ENCODE measurements around the gene CTBP2.

DNA sequence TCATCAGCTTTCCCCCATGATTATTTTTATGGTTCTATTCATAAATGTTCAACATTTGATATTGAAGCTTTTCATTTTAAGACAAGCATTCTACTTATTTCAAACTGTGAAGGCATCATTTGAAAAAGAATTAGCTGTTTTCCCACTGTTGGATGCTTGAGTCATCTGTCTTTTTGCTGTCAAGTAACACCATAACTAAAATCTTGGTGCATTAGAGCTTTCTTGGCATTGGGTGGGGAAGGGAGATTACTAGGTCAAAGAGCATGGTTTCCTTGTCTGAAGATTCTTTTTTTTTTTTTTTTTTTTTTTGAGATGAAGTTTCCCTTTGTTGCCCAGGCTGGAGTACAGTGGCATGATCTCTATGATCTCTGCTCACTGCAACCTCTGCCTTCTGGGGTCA, 68.5 kb downstream of the CTBP2 start:
- TF ChIP-seq RAD21 (IDR thresholded peaks at IDR 0.05; ENCODE audit: low read depth), result no peak
- TF ChIP-seq, protein P1, sequence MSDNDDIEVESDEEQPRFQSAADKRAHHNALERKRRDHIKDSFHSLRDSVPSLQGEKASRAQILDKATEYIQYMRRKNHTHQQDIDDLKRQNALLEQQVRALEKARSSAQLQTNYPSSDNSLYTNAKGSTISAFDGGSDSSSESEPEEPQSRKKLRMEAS (IDR thresholded peaks at IDR 0.05), result no peak
- TF ChIP-seq TAF1 (IDR thresholded peaks at IDR 0.05; ENCODE audit: low read depth), result no peak
- no peak for TF ChIP-seq TEAD4 (IDR thresholded peaks at IDR 0.05)
- TF ChIP-seq EGR1 (IDR thresholded peaks at IDR 0.05), result no peak
- no peak for TF ChIP-seq CEBPB (IDR thresholded peaks at IDR 0.05)
- TF ChIP-seq, protein P2, sequence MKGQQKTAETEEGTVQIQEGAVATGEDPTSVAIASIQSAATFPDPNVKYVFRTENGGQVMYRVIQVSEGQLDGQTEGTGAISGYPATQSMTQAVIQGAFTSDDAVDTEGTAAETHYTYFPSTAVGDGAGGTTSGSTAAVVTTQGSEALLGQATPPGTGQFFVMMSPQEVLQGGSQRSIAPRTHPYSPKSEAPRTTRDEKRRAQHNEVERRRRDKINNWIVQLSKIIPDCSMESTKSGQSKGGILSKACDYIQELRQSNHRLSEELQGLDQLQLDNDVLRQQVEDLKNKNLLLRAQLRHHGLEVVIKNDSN (IDR thresholded peaks at IDR 0.05), result no peak
- TF ChIP-seq, protein P3, sequence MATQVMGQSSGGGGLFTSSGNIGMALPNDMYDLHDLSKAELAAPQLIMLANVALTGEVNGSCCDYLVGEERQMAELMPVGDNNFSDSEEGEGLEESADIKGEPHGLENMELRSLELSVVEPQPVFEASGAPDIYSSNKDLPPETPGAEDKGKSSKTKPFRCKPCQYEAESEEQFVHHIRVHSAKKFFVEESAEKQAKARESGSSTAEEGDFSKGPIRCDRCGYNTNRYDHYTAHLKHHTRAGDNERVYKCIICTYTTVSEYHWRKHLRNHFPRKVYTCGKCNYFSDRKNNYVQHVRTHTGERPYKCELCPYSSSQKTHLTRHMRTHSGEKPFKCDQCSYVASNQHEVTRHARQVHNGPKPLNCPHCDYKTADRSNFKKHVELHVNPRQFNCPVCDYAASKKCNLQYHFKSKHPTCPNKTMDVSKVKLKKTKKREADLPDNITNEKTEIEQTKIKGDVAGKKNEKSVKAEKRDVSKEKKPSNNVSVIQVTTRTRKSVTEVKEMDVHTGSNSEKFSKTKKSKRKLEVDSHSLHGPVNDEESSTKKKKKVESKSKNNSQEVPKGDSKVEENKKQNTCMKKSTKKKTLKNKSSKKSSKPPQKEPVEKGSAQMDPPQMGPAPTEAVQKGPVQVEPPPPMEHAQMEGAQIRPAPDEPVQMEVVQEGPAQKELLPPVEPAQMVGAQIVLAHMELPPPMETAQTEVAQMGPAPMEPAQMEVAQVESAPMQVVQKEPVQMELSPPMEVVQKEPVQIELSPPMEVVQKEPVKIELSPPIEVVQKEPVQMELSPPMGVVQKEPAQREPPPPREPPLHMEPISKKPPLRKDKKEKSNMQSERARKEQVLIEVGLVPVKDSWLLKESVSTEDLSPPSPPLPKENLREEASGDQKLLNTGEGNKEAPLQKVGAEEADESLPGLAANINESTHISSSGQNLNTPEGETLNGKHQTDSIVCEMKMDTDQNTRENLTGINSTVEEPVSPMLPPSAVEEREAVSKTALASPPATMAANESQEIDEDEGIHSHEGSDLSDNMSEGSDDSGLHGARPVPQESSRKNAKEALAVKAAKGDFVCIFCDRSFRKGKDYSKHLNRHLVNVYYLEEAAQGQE (IDR thresholded peaks at IDR 0.05; ENCODE audit: low read depth), result no peak
- TF ChIP-seq EP300 (IDR thresholded peaks at IDR 0.05; ENCODE audit: borderline replicate concordance), result no peak
- TF ChIP-seq YY1 (IDR thresholded peaks at IDR 0.05; ENCODE audit: low read depth), result no peak
- TF ChIP-seq TCF12 (IDR thresholded peaks at IDR 0.05; ENCODE audit: low read depth), result no peak

Measured in Ishikawa (cell line).